Measurements from ENCODE around the gene RBM19.

The RBM19 gene

GRCh38 chr12:113800201-113800600, 165.9 kb downstream of the RBM19 start:
- TF ChIP-seq, protein P1, sequence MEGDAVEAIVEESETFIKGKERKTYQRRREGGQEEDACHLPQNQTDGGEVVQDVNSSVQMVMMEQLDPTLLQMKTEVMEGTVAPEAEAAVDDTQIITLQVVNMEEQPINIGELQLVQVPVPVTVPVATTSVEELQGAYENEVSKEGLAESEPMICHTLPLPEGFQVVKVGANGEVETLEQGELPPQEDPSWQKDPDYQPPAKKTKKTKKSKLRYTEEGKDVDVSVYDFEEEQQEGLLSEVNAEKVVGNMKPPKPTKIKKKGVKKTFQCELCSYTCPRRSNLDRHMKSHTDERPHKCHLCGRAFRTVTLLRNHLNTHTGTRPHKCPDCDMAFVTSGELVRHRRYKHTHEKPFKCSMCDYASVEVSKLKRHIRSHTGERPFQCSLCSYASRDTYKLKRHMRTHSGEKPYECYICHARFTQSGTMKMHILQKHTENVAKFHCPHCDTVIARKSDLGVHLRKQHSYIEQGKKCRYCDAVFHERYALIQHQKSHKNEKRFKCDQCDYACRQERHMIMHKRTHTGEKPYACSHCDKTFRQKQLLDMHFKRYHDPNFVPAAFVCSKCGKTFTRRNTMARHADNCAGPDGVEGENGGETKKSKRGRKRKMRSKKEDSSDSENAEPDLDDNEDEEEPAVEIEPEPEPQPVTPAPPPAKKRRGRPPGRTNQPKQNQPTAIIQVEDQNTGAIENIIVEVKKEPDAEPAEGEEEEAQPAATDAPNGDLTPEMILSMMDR (IDR thresholded peaks at IDR 0.05; ENCODE audit: borderline replicate concordance, insufficient read depth, low read depth, low read length) = no peak
- H3K4me3 ChIP-seq (ENCODE audit: low read depth, low read length) = no peak overlapping the region

DNA sequence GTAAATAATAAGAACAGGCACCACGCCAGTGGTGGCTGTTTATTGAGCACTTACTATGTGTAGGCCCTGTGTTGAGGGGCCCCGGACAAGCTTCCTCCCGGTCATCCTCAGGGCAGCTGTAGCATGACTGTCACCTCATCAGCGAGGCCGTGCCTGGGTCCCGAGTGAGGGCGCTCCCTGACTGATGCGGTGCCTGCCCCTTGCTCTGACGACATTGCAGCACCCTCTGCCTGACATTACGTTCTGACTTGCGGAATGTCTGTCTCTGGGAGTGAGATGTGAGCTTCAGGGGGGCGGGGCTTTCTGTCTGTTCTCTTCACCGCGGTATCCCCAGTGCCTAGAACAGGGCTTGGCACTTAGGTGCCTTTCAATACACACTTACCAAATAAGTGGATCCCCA, 167.6 kb downstream of the RBM19 start:
- TF ChIP-seq, protein P1 (IDR thresholded peaks at IDR 0.05; ENCODE audit: borderline replicate concordance, insufficient read depth, low read depth, low read length) = no peak
- H3K4me3 ChIP-seq (ENCODE audit: low read depth, low read length) = no peak overlapping the region

DNA sequence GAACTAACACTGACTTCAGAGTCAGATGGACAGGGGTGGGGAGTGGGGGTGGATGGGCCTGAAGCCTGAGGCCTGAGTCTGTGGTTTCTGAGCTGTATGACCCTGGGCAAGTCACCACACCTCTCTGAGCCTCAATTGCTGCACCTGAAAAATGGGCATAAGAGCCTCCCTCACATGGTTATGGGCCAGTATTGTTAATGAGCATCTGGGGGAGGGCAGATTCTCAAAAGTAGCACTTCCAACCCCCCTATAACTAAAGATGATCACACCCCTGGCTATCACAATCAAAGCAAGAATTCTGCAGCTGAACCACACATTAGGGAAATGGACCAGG, 168.6 kb downstream of the RBM19 start:
- H3K4me3 ChIP-seq (ENCODE audit: low read depth, low read length) = no peak overlapping the region
- TF ChIP-seq, protein P1 (IDR thresholded peaks at IDR 0.05; ENCODE audit: borderline replicate concordance, insufficient read depth, low read depth, low read length) = no peak

GRCh38 chr12:113796852-113797534, 169.1 kb downstream of the RBM19 start:
- H3K4me3 ChIP-seq (ENCODE audit: low read depth, low read length) = no peak overlapping the region
- TF ChIP-seq, protein P1 (IDR thresholded peaks at IDR 0.05; ENCODE audit: borderline replicate concordance, insufficient read depth, low read depth, low read length) = no peak

DNA sequence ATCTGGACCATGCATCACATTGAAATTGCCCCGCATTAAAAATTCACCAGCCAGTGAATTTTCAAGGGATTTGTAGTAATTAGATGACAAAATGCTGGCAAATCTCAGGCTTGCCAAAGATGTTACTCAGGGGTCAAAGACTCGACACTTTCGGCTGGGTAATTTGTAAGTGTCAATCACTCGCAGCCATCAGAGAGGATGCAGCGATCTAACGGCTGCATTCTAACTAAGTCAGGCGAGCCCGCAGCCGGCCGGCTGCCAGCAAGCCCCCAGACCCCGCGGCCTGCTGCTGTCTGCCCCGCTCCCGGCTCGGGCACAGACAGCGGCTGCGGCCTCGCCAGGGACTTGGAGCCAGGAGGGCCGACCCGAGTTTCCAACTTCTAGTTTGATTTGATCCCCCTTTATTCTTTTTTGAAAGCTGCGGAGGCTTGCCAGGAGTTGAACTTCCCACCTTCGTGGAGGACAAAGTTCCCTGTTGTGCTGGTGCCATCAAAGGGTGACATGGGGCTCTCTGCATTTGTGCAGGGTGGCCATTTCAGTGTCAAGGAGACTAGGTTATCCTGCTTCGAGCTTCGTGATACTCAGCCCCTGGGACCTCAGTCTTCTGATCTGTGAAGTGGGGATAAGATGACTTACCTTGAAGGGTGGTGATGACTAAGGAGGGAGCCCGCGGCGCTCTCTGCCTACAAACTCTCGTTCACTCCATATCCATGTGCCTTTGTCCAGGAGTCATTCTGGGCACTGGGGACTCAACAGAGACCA, 169.9 kb downstream of the RBM19 start:
- no peak overlapping the region for H3K4me3 ChIP-seq (ENCODE audit: low read depth, low read length)
- TF ChIP-seq, protein P1 (IDR thresholded peaks at IDR 0.05; ENCODE audit: borderline replicate concordance, insufficient read depth, low read depth, low read length) = no peak

- TF ChIP-seq, protein P1 (IDR thresholded peaks at IDR 0.05; ENCODE audit: borderline replicate concordance, insufficient read depth, low read depth, low read length) = no peak
- no peak overlapping the region for H3K4me3 ChIP-seq (ENCODE audit: low read depth, low read length)
Measured at GRCh38 chr12:113795445-113795844, 170.7 kb downstream of the RBM19 start.

DNA sequence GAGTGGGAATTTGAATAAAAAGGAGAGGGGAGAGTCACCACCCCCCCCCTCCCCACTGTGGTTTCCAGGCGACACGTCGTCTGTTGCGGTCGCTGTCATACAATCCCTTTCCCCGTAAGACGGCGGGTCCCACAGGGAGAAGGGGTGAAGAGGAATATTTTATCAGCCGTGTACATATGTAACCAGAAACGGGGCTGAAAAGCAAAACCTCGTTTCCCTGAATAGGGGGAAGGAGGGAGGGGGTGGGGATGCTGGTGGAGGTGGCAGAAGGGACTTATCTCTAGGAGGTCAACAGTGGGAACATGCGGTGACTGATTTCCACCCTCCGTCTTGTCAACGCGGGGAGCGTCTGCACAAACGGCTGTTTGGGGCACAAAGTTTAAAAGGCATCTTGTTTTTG, 171.4 kb downstream of the RBM19 start:
- TF ChIP-seq, protein P1 (IDR thresholded peaks at IDR 0.05; ENCODE audit: borderline replicate concordance, insufficient read depth, low read depth, low read length) = no peak

More for the DNA sequence above, 171.4 kb downstream of the RBM19 start:
- no peak overlapping the region for H3K4me3 ChIP-seq (ENCODE audit: low read depth, low read length)
